GM10266 (cell line): ENCODE data around the gene APOBEC3H.

ENCODE experiments used
- DNase-seq: peaks from one replicate; pipeline ENCODE4 v3.0.0; 2012; ENCODE audit errors: extremely low spot score
- CTCF ChIP-seq: IDR thresholded peaks from 2 replicates; pipeline ENCODE4 v1.5.1; 2012; ENCODE audit warnings: mild to moderate bottlenecking, low read depth; ENCODE audit not compliant: control insufficient read depth, insufficient read depth; ENCODE audit errors: missing control alignments

APOBEC3H gene

GRCh38 chr22:39125622-39126021 lies 28.6 kb downstream of the APOBEC3H start:
- DNase-seq: no peak

GRCh38 chr22:39128508-39128907 lies 31.5 kb downstream of the APOBEC3H start:
- TF ChIP-seq CTCF: no peak
- peak; percentile 6 for DNase-seq

More at GRCh38 chr22:39125622-39126021, 28.6 kb downstream of the APOBEC3H start:
- no peak for TF ChIP-seq CTCF

- no peak for DNase-seq
- TF ChIP-seq CTCF: no peak
These were observed 32.0 kb downstream of the APOBEC3H start for GRCh38 chr22:39129081-39129480.

- no peak for TF ChIP-seq CTCF
- DNase-seq: peak; percentile 7
These were observed 32.7 kb downstream of the APOBEC3H start for GRCh38 chr22:39129746-39130145.

GRCh38 chr22:39130152-39130704 lies 33.2 kb downstream of the APOBEC3H start:
- peak; percentile 9 for DNase-seq
- no peak for TF ChIP-seq CTCF

- DNase-seq: no peak
- TF ChIP-seq CTCF: no peak
These were observed 34.1 kb downstream of the APOBEC3H start for GRCh38 chr22:39130892-39131855.

GRCh38 chr22:39132281-39132680 lies 35.2 kb downstream of the APOBEC3H start:
- no peak for DNase-seq
- TF ChIP-seq CTCF: no peak
